ENCODE measurements around the gene ELF2. TPM values are rescaled to one million over a fixed set of nuclear protein-coding genes. Genes with fewer than 3 reads are reported as not detected.
"Not testable (repeated sequence)": the region's sequence is repeated elsewhere in the genome, so short reads cannot be mapped to it uniquely, and the experiment has no call there.

Gene ELF2
- total RNA-seq (2014; rRNA removed; shearing (Covaris generic)) = 21.5 and 22.3 TPM in 2 replicates

- peak; percentile 83 for DNase-seq (ENCODE audit: low read depth)
Measured at GRCh38 chr4:139177049-139177868, at the start of gene ELF2. ELF2 (minus strand) TSS chr4:139177218; CDS start chr4:139137701, 39,517 bp downstream.

DNA sequence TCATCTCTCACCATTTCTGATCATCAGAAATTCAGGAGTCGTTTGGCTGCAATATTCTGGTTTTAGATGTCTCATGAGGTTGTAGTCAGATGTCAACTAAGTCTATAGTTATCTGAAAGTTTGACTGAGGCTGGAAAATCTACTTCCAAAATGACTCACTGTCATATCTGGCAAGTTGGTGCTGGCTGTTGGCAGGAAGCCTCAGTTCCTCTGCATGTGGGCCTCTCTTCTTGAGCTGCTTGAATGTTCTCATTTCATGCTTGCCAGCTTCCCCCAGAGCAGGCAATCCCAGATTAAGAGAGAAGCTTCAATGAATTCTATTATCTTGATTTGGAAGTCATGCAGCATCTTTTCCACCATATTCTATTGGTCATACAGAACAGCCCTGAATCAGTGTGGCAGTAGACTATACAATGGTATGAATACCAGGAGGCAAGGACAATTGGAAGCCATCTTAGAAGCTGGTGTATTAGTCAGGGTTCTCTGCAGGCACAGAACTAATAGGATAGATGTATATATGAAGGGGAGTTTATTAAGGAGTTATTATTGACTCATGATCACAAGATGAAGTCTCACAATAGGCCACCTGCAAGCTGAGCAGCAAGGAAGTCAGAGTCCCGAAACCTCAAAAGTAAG is 46.8 kb upstream of the ELF2 start:
- DNase-seq (ENCODE audit: low read depth) = peak; percentile 57

DNA sequence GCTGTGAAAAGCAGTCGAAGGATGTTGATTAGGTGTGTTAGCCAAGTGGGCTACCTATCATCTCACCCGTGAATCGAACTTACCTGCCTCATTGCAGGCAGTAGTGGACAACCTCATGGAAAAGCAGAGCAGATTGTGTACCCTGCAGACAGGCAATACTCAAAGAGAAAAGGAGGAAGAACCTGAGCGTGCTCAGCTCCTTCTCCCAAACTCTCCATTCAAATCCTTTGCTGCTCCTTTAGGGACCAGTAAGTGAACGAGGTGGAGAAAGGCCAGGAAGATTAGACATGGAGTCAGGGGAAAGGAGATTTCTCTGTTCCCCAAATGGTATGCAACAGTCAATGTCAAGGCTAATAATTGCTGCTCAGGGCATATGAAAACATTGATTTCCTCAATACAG is 45.2 kb upstream of the ELF2 start:
- DNase-seq (ENCODE audit: low read depth) = no peak

DNA sequence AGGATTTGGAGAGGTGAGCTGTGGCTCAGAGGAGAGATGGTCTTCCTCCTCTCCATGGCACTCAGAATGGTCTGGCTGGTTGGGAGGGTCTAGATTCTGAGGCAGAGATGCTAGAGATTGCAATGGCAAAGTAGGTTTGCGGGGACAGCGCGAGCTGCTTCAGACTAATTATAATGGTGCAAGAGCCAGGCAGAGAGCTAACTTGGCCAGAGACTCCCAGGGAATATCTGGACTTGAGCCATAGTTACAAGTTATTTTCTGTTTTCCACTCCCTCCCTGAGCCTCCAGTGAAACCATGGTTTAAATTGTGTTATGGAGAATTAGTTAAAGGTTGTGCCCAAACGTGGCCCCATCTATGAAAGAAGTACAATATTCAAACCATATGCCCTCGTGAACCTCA is 44.7 kb upstream of the ELF2 start:
- no peak for DNase-seq (ENCODE audit: low read depth)

GRCh38 chr4:139219450-139220055 is 42.5 kb upstream of the ELF2 start:
- no peak for DNase-seq (ENCODE audit: low read depth)

DNA sequence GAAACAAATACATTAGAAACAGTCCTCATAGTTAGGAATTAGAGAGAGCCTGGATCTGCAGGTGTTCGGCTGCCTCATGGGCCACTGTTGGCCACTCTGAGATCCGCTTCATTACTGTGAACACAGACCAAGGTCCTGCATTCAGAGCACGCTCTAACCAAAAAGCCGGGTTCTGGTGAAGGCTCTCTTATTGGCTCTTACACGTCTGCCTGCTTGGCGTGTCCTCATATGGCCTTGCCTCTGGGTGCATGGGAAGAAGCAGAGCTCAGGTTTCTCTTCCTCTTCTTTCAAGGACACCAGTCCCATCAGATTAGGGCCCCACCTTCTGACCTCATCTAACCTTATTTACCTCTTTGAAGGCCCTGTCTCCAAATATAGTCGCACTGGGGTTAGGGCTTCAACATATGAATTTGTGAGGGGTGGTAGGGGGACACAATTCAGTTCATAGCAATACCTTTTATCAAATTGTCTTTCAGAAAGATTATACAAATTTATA is 37.1 kb upstream of the ELF2 start:
- no peak for DNase-seq (ENCODE audit: low read depth)

DNA sequence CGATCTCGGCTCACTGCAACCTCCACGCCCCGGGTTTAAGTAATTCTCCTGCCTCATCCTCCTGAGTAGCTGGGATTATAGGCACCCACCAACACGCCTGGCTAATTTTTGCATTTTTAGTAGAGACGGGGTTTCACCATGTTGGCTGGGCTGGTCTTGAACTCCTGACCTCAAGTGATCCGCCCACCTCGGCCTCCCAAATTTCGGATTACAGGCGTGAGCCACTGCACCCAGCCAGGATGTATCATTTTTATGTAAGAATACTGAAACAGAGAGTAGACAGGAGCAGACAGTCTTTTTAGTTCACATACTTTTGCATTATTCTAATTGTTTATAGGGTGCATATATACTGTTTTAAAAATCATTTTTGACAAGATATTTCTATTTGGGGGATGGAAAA is 36.6 kb upstream of the ELF2 start:
- DNase-seq (ENCODE audit: low read depth) = not testable (repeated sequence)

DNA sequence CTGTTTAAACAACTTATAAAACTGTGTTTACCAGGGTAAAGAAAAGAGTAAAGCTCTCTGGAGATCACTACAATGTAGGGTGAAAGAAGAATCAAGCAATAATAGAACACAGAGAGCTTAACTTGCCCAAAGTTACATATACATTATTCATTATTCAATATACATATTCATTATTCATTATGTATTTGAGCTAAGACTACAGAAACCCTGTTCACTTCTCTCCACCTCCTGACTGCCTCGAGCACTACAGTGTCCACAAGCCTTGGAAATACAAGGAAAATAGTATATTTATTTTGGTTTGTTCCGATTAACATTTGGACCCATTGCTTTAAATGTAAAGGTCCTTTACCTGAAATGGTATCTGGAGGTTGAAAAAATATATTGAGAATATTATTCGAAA is 35.9 kb upstream of the ELF2 start:
- no peak for DNase-seq (ENCODE audit: low read depth)

GRCh38 chr4:139210486-139210885 is 33.5 kb upstream of the ELF2 start:
- DNase-seq (ENCODE audit: low read depth) = no peak

- no peak for DNase-seq (ENCODE audit: low read depth)
Measured at GRCh38 chr4:139209470-139210063, 32.5 kb upstream of the ELF2 start.

DNA sequence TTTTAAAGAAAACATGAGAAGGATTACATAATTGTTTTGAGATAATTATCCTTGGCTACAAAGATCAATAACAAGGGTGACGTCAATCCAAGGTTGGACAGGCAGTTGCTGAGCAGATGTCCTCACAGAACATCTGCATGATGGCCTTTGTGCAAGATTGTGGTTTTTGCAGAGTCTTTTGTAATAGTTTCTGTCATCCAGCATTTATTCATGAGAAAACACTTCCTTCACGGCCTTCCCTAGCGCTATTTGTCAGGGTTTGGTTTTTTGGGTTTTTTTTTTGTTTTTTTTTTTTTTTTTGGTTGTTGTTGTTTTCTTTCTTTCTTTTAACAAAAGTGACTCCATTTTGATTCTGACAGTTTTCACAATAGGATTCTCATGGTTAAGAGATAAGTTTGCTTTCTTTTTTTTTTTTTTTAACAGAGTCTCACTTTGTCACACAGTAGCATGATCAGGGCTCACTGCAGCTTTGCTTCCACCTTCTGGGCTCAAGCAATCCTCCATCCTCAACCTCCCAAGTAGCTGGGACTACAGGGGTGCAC is 31.5 kb upstream of the ELF2 start:
- no peak for DNase-seq (ENCODE audit: low read depth)

DNA sequence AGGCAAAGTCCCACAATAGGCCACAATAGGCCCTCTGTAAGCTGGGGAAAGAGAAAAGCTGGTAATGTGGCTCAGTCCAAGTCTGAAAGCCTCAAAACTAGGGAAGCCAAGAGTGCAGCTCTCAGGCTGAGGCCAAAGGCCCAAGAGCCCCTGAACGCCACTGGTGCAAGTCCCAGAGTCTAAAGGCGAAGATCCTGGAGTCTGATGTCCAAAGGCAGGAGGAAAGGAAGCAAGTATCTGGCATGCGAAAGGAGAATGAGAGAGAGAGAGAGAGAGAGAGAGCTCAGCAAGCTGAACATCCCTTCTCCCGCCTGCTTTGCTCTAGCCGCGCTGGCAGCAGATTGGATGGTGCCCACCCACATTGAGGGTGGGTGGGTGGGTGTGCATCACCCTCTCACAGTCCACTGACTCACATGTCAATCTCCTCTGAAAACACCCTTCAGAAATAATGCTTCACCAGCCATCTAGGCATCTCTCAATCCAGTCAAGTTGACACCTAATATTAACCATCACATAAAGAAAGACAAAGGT is 30.9 kb upstream of the ELF2 start:
- DNase-seq (ENCODE audit: low read depth) = no peak

DNA sequence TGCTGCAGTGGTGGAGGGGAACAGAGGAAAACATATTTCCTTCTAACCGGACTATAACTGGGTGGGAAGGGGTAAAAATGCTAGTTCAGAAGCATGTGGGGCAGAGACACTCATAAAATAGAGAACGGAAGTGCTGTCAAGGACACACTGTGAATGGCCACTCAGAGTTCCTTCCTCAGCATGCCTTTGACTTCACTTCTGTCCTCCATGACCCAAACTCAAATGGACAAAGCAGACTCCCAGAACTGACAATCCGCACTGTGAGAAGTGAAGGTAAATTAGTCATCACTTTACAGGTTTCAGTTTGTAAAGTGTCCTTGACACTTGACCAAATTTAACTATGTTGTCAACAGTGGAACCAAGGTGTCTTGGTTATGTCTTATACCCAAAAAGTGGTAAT is 30.2 kb upstream of the ELF2 start:
- DNase-seq (ENCODE audit: low read depth) = no peak

- no peak for DNase-seq (ENCODE audit: low read depth)
Measured at GRCh38 chr4:139202991-139203390, 26.0 kb upstream of the ELF2 start.

DNA sequence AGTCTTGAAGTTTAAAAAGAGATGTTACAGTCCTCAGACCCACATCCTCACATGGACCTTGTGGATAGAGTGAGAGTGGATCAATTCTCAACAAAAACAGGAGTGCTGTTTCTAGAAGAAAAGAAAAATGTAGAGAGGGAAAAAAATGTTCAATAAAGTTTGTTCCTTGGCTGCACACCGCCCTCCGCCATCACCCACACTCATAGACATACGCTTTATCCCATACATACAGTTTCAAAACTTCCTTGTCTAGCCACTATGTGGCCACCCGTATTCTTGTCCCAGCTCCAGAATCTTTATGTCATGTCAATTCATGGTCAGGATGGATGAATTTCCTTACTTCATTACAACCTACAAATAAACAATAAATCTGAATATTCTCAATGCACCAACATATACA is 23.5 kb upstream of the ELF2 start:
- DNase-seq (ENCODE audit: low read depth) = no peak

DNA sequence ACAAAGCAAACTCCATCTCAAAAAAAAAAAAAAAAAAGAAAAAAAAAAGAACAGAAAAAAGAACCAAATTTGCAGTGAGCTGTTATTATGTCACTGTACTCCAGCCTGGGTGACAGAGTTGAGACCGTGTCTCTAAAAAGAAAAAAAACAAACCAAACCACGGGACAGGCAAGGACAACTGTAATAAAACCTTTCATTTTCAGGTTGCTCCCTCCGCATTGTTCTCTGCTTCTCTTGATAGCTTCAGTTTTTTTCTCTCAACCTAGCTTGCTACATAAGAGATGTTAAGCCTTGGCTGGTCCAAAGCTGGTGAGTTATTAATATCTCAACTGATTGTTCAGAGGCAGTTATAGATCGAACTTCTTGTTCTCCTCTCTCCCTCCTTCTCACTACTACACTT is 23.1 kb upstream of the ELF2 start:
- DNase-seq (ENCODE audit: low read depth) = no peak

GRCh38 chr4:139197214-139197613 is 20.2 kb upstream of the ELF2 start:
- not testable (repeated sequence) for DNase-seq (ENCODE audit: low read depth)

- DNase-seq (ENCODE audit: low read depth) = no peak
Measured at GRCh38 chr4:139196462-139196861, 19.4 kb upstream of the ELF2 start.

GRCh38 chr4:139191373-139191772 is 14.4 kb upstream of the ELF2 start:
- peak; percentile 15 for DNase-seq (ENCODE audit: low read depth)

GRCh38 chr4:139189972-139190371 is 13.0 kb upstream of the ELF2 start:
- DNase-seq (ENCODE audit: low read depth) = no peak

DNA sequence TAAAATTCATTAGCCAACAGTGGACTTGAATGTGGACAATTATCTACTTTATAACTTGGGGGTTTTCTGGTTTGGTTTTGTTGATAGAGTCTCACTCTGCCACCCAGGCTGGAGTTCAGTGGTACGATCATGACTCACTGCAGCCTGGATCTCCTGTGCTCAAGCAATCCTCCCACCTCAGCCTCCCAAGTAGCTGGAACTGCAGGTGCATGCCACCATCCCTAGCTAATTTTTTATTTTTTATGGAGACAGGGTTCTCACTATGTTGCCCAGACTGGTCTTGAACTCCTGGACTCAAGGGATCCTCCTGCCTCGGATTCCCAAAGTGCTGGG is 12.4 kb upstream of the ELF2 start:
- DNase-seq (ENCODE audit: low read depth) = no peak

Measured in M059J (cell line).